Measurements from ENCODE around the gene ATG9A.
"Not testable (repeated sequence)": the region's sequence is repeated elsewhere in the genome, so short reads cannot be mapped to it uniquely, and the experiment has no call there.

The ATG9A gene

GRCh38 chr2:219206328-219207133 is 22.9 kb downstream of the ATG9A start, which contains the start of gene ZFAND2B:
ZFAND2B (plus strand) TSS chr2:219206782; CDS start chr2:219206988, 206 bp downstream.
- Histone ChIP-seq H3K36me3 (ENCODE audit: control insufficient read depth, insufficient read depth, low read length) (peaks cover 9% of the 10 kb centered on the region), H3K4me3 (replicated peaks; ENCODE audit: low read depth, low read length) (peak within 1 kb of the TSS; percentile 76), H3K27me3 (replicated peaks; ENCODE audit: control insufficient read depth, insufficient read depth, low read length) (no peaks in the 10 kb centered on the region)
- peak; percentile 96 for DNase-seq (ENCODE audit: extremely low read depth, insufficient read length)
- TF ChIP-seq, protein P1, sequence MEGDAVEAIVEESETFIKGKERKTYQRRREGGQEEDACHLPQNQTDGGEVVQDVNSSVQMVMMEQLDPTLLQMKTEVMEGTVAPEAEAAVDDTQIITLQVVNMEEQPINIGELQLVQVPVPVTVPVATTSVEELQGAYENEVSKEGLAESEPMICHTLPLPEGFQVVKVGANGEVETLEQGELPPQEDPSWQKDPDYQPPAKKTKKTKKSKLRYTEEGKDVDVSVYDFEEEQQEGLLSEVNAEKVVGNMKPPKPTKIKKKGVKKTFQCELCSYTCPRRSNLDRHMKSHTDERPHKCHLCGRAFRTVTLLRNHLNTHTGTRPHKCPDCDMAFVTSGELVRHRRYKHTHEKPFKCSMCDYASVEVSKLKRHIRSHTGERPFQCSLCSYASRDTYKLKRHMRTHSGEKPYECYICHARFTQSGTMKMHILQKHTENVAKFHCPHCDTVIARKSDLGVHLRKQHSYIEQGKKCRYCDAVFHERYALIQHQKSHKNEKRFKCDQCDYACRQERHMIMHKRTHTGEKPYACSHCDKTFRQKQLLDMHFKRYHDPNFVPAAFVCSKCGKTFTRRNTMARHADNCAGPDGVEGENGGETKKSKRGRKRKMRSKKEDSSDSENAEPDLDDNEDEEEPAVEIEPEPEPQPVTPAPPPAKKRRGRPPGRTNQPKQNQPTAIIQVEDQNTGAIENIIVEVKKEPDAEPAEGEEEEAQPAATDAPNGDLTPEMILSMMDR (IDR thresholded peaks at IDR 0.05; ENCODE audit: insufficient read depth, low read length, poor library complexity, severe bottlenecking), result no peak

DNA sequence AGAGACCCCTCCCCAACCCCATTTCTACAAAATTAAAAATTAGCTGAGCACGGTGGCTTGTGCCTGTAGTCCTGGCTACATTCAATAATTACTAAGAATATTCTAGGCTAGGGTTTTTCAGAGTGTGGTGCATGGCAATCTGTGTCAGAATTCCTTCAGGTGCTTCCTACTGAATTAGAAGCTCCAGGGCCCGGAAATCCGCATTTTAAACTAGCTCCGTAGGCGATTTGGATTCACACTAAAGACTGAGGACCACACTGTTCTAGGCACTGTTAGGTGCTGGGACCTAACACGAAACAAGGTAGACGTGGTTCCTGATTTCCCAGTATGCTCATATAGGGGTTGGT is 23.5 kb downstream of the ATG9A start:
- TF ChIP-seq, protein P1 (IDR thresholded peaks at IDR 0.05; ENCODE audit: insufficient read depth, low read length, poor library complexity, severe bottlenecking), result no peak
- Histone ChIP-seq H3K27me3 (replicated peaks; ENCODE audit: control insufficient read depth, insufficient read depth, low read length) (no peaks in the 10 kb centered on the region), H3K36me3 (ENCODE audit: control insufficient read depth, insufficient read depth, low read length) (peaks cover 9% of the 10 kb centered on the region), H3K4me3 (replicated peaks; ENCODE audit: low read depth, low read length) (peak overlapping the region; percentile 64)
- no peak for DNase-seq (ENCODE audit: extremely low read depth, insufficient read length)

DNA sequence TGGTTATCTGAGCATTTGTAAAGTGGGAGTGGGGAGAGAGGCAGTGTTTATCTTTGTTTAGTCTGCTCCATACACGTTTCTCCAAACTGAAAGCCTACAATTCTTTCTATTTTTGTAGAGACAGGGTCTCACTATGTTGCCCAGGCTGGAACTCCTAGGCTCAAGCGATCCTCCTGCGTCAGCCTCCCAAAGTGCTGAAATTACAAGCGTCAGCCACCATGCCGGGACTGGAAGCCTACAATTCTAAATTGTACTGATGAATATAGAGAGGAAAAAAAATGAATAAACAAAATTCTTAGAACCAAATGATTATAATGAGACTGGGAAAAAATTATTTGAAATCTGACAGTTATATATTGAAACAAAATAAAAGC is 24.3 kb downstream of the ATG9A start:
- no peak for DNase-seq (ENCODE audit: extremely low read depth, insufficient read length)
- TF ChIP-seq, protein P1 (IDR thresholded peaks at IDR 0.05; ENCODE audit: insufficient read depth, low read length, poor library complexity, severe bottlenecking), result no peak
- H3K27me3 ChIP-seq (replicated peaks; ENCODE audit: control insufficient read depth, insufficient read depth, low read length), result no peaks in the 10 kb centered on the region
- H3K4me3 ChIP-seq (replicated peaks; ENCODE audit: low read depth, low read length), result no peak overlapping the region
- peaks cover 9% of the 10 kb centered on the region for H3K36me3 ChIP-seq (ENCODE audit: control insufficient read depth, insufficient read depth, low read length)

GRCh38 chr2:219204425-219205164 is 24.8 kb downstream of the ATG9A start:
- no peak overlapping the region for H3K4me3 ChIP-seq (replicated peaks; ENCODE audit: low read depth, low read length)
- TF ChIP-seq, protein P1 (IDR thresholded peaks at IDR 0.05; ENCODE audit: insufficient read depth, low read length, poor library complexity, severe bottlenecking), result no peak
- no peak for DNase-seq (ENCODE audit: extremely low read depth, insufficient read length)
- no peaks in the 10 kb centered on the region for H3K27me3 ChIP-seq (replicated peaks; ENCODE audit: control insufficient read depth, insufficient read depth, low read length)
- H3K36me3 ChIP-seq (ENCODE audit: control insufficient read depth, insufficient read depth, low read length), result peaks cover 9% of the 10 kb centered on the region

GRCh38 chr2:219201331-219201730 is 28.1 kb downstream of the ATG9A start:
- not testable (repeated sequence) for DNase-seq (ENCODE audit: extremely low read depth, insufficient read length); H3K27me3 ChIP-seq (replicated peaks; ENCODE audit: control insufficient read depth, insufficient read depth, low read length); H3K36me3 ChIP-seq (ENCODE audit: control insufficient read depth, insufficient read depth, low read length); H3K4me3 ChIP-seq (replicated peaks; ENCODE audit: low read depth, low read length)

GRCh38 chr2:219200502-219201326 is 28.7 kb downstream of the ATG9A start:
- not testable (repeated sequence) for H3K4me3 ChIP-seq (replicated peaks; ENCODE audit: low read depth, low read length); H3K36me3 ChIP-seq (ENCODE audit: control insufficient read depth, insufficient read depth, low read length); H3K27me3 ChIP-seq (replicated peaks; ENCODE audit: control insufficient read depth, insufficient read depth, low read length); DNase-seq (ENCODE audit: extremely low read depth, insufficient read length)

Measured in GM06990 (cell line).